ENCODE measurements around the gene ZSCAN16.
"Not testable (repeated sequence)": the region's sequence is repeated elsewhere in the genome, so short reads cannot be mapped to it uniquely, and the experiment has no call there.

The ZSCAN16 gene

GRCh38 chr6:28124350-28124970 lies at the start of gene ZSCAN16:
TSS of gene ZSCAN16 (plus strand) at chr6:28124609. CDS start at chr6:28125444, 835 bp downstream.
- intact Hi-C loops (cut with DNase I) = no loop called here
- DNase-seq = peak; percentile 56 to 91 (median 81)

GRCh38 chr6:28078050-28078449 lies 46.4 kb upstream of the ZSCAN16 start:
- intact Hi-C loops (cut with DNase I) = no loop called here
- no peak for DNase-seq

GRCh38 chr6:28078836-28079235 lies 45.6 kb upstream of the ZSCAN16 start:
- DNase-seq = no peak

GRCh38 chr6:28080381-28080630 lies 44.1 kb upstream of the ZSCAN16 start, which contains the start of gene ZNF165:
TSS of gene ZNF165 (plus strand) at chr6:28080568. CDS start at chr6:28085481, 4,913 bp downstream.
- DNase-seq = peak in 1 of 42 donors; percentile 19

More at GRCh38 chr6:28078836-28079235, 45.6 kb upstream of the ZSCAN16 start:
- intact Hi-C loops (cut with DNase I) = no loop called here

GRCh38 chr6:28080631-28081485 lies 43.6 kb upstream of the ZSCAN16 start:
- intact Hi-C loops (cut with DNase I) = loop anchor here (5.0 to 10.0 kb wide), 2 partner anchors 54 to 256 kb away; partner anchors contain the start of gene ZSCAN31
- peak; percentile 87 to 96 (median 93) for DNase-seq

More at GRCh38 chr6:28080381-28080630, 44.1 kb upstream of the ZSCAN16 start, which contains the start of gene ZNF165:
- intact Hi-C loops (cut with DNase I) = loop anchor here (5.0 to 10.0 kb wide), 2 partner anchors 54 to 257 kb away; partner anchors contain the start of gene ZSCAN31

- peak in 1 of 42 donors; percentile 8 for DNase-seq
- intact Hi-C loops (cut with DNase I) = loop anchor here (5.0 to 10.0 kb wide), 2 partner anchors 53 to 256 kb away; partner anchors contain the start of gene ZSCAN31
Observed at GRCh38 chr6:28081486-28081751, 43.0 kb upstream of the ZSCAN16 start.

- intact Hi-C loops (cut with DNase I) = loop anchor here (5.0 to 10.0 kb wide), 2 partner anchors 52 to 254 kb away; partner anchors contain the start of gene ZSCAN31
- no peak for DNase-seq
Observed at GRCh38 chr6:28082939-28083338, 41.5 kb upstream of the ZSCAN16 start.

GRCh38 chr6:28089054-28089453 lies 35.4 kb upstream of the ZSCAN16 start:
- intact Hi-C loops (cut with DNase I) = loop anchor here (10.0 kb wide), 1 partner anchor 46 kb away; no protein-coding TSS in a partner anchor
- no peak for DNase-seq

- intact Hi-C loops (cut with DNase I) = no loop called here
- peak in 20 of 42 donors; percentile 2 to 53 (median 26) for DNase-seq
Observed at GRCh38 chr6:28090917-28091586, 33.4 kb upstream of the ZSCAN16 start.

- intact Hi-C loops (cut with DNase I) = not testable (repeated sequence)
Observed at GRCh38 chr6:28102222-28102621, 22.2 kb upstream of the ZSCAN16 start.

GRCh38 chr6:28102699-28103098 lies 21.7 kb upstream of the ZSCAN16 start:
- intact Hi-C loops (cut with DNase I); DNase-seq: not testable (repeated sequence)

More at GRCh38 chr6:28102222-28102621, 22.2 kb upstream of the ZSCAN16 start:
- not testable (repeated sequence) for DNase-seq

- DNase-seq = peak; percentile 49 to 92 (median 84)
- intact Hi-C loops (cut with DNase I) = no loop called here
Observed at GRCh38 chr6:28104392-28105244, 19.8 kb upstream of the ZSCAN16 start.

GRCh38 chr6:28105245-28105639 lies 19.2 kb upstream of the ZSCAN16 start:
- intact Hi-C loops (cut with DNase I) = no loop called here
- no peak for DNase-seq

GRCh38 chr6:28107506-28107905 lies 16.9 kb upstream of the ZSCAN16 start:
- DNase-seq = peak in 24 of 42 donors; percentile 7 to 57 (median 32)
- intact Hi-C loops (cut with DNase I) = no loop called here

- DNase-seq = no peak
- intact Hi-C loops (cut with DNase I) = no loop called here
Observed at GRCh38 chr6:28111964-28112363, 12.4 kb upstream of the ZSCAN16 start.

GRCh38 chr6:28115799-28116198 lies 8.6 kb upstream of the ZSCAN16 start:
- no peak for DNase-seq
- intact Hi-C loops (cut with DNase I) = no loop called here

GRCh38 chr6:28117386-28118050 lies 6.9 kb upstream of the ZSCAN16 start:
- intact Hi-C loops (cut with DNase I) = no loop called here
- peak in 1 of 42 donors; percentile 28 for DNase-seq

GRCh38 chr6:28118217-28118616 lies 6.2 kb upstream of the ZSCAN16 start:
- DNase-seq = no peak
- intact Hi-C loops (cut with DNase I) = no loop called here

All from head of caudate nucleus (tissue), 42 donors.